HL-60 (cell line): ENCODE data around the gene CBLB.
A peak's percentile ranks its signal among the peaks of the same experiment; 100 is the strongest.

ENCODE experiments used
- CTCF ChIP-seq: IDR thresholded peaks from one replicate; pipeline ENCODE4 v1.5.1; 2011; ENCODE audit warnings: low read length, control low read depth, inconsistent platforms; ENCODE audit not compliant: insufficient read depth
- GABPA ChIP-seq: IDR thresholded peaks from 2 replicates; pipeline ENCODE4 v1.6.1; 2012; ENCODE audit warnings: low read depth
- POLR2AphosphoS5 ChIP-seq: IDR thresholded peaks from 2 replicates; pipeline ENCODE4 v1.6.1; 2012; ENCODE audit warnings: low read depth
- REST ChIP-seq: IDR thresholded peaks from 2 replicates; pipeline ENCODE4 v1.6.1; 2012; ENCODE audit warnings: low read depth; ENCODE audit not compliant: insufficient replicate concordance
- SPI1 ChIP-seq: IDR thresholded peaks from 2 replicates; pipeline ENCODE4 v1.6.1; 2012; ENCODE audit warnings: low read depth, mild to moderate bottlenecking, borderline replicate concordance

GRCh38 chr3:105862217-105862616 lies 6.6 kb downstream of the CBLB start:
- TF ChIP-seq CTCF (no peak), POLR2AphosphoS5 (no peak), REST (no peak), GABPA (no peak), SPI1 (peak; percentile 95)
